KOPT-K1 (cell line): ENCODE data around the gene EPHB1.

Experiments
- H3K27ac ChIP-seq: fragments of 200-600 bp; sonication (generic); 2 replicates; pipeline ENCODE4 v1.5.1; 2016; ENCODE audit warnings: antibody characterized with exemption, mild to moderate bottlenecking, low read depth, low read length; ENCODE audit not compliant: poor library complexity, severe bottlenecking
- H3K36me3 ChIP-seq: fragments of 200-600 bp; sonication (generic); 2 replicates; pipeline ENCODE4 v1.5.1; 2017; ENCODE audit warnings: antibody characterized with exemption, mild to moderate bottlenecking, low read length, moderate library complexity; ENCODE audit not compliant: insufficient read depth
- H3K9me3 ChIP-seq: fragments of 200-600 bp; sonication (generic); 2 replicates; pipeline ENCODE4 v1.5.1; 2017; ENCODE audit warnings: antibody characterized with exemption, low read length, mild to moderate bottlenecking; ENCODE audit not compliant: insufficient read depth, poor library complexity, severe bottlenecking

EPHB1 gene

GRCh38 chr3:135141160-135141559 lies 346.1 kb downstream of the EPHB1 start:
- no peaks in the 10 kb centered on the region for H3K36me3 ChIP-seq
- no peaks in the 10 kb centered on the region for H3K9me3 ChIP-seq
- no peak overlapping the region for H3K27ac ChIP-seq

- H3K27ac ChIP-seq: no peak overlapping the region
- H3K9me3 ChIP-seq: no peaks in the 10 kb centered on the region
- no peaks in the 10 kb centered on the region for H3K36me3 ChIP-seq
These were observed 346.6 kb downstream of the EPHB1 start for GRCh38 chr3:135141672-135142071.

- Histone ChIP-seq H3K27ac (no peak overlapping the region), H3K9me3 (no peaks in the 10 kb centered on the region), H3K36me3 (no peaks in the 10 kb centered on the region)
These were observed 347.5 kb downstream of the EPHB1 start for GRCh38 chr3:135142530-135142929.

GRCh38 chr3:135143474-135143873 lies 348.4 kb downstream of the EPHB1 start:
- Histone ChIP-seq H3K9me3 (no peaks in the 10 kb centered on the region), H3K27ac (no peak overlapping the region), H3K36me3 (no peaks in the 10 kb centered on the region)

- H3K36me3 ChIP-seq: no peaks in the 10 kb centered on the region
These were observed 350.5 kb downstream of the EPHB1 start for GRCh38 chr3:135145581-135145980.

GRCh38 chr3:135147657-135148056 lies 352.6 kb downstream of the EPHB1 start:
- H3K36me3 ChIP-seq: no peaks in the 10 kb centered on the region

More at GRCh38 chr3:135145581-135145980, 350.5 kb downstream of the EPHB1 start:
- Histone ChIP-seq H3K27ac (no peak overlapping the region), H3K9me3 (no peaks in the 10 kb centered on the region)

GRCh38 chr3:135148398-135149020 lies 353.4 kb downstream of the EPHB1 start:
- Histone ChIP-seq H3K36me3 (no peaks in the 10 kb centered on the region), H3K27ac (no peak overlapping the region), H3K9me3 (no peaks in the 10 kb centered on the region)

More at GRCh38 chr3:135147657-135148056, 352.6 kb downstream of the EPHB1 start:
- no peaks in the 10 kb centered on the region for H3K9me3 ChIP-seq
- H3K27ac ChIP-seq: no peak overlapping the region

- Histone ChIP-seq H3K9me3 (no peaks in the 10 kb centered on the region), H3K27ac (no peak overlapping the region), H3K36me3 (no peaks in the 10 kb centered on the region)
These were observed 354.9 kb downstream of the EPHB1 start for GRCh38 chr3:135149707-135150681.

- no peak overlapping the region for H3K27ac ChIP-seq
- no peaks in the 10 kb centered on the region for H3K36me3 ChIP-seq
- no peaks in the 10 kb centered on the region for H3K9me3 ChIP-seq
These were observed 359.1 kb downstream of the EPHB1 start for GRCh38 chr3:135154186-135154585.

- Histone ChIP-seq H3K36me3 (no peaks in the 10 kb centered on the region), H3K27ac (no peak overlapping the region), H3K9me3 (no peaks in the 10 kb centered on the region)
These were observed 360.2 kb downstream of the EPHB1 start for GRCh38 chr3:135155228-135155627.

GRCh38 chr3:135155791-135156190 lies 360.7 kb downstream of the EPHB1 start:
- H3K27ac ChIP-seq: no peak overlapping the region
- H3K9me3 ChIP-seq: no peaks in the 10 kb centered on the region
- H3K36me3 ChIP-seq: no peaks in the 10 kb centered on the region

GRCh38 chr3:135157045-135157740 lies 362.1 kb downstream of the EPHB1 start:
- Histone ChIP-seq H3K27ac (no peak overlapping the region), H3K9me3 (no peaks in the 10 kb centered on the region), H3K36me3 (no peaks in the 10 kb centered on the region)

GRCh38 chr3:135158520-135158919 lies 363.5 kb downstream of the EPHB1 start:
- Histone ChIP-seq H3K36me3 (no peaks in the 10 kb centered on the region), H3K9me3 (no peaks in the 10 kb centered on the region)

GRCh38 chr3:135159681-135160247 lies 364.7 kb downstream of the EPHB1 start:
- Histone ChIP-seq H3K36me3 (no peaks in the 10 kb centered on the region), H3K9me3 (no peaks in the 10 kb centered on the region), H3K27ac (no peak overlapping the region)

More at GRCh38 chr3:135158520-135158919, 363.5 kb downstream of the EPHB1 start:
- no peak overlapping the region for H3K27ac ChIP-seq

GRCh38 chr3:135161425-135161824 lies 366.4 kb downstream of the EPHB1 start:
- Histone ChIP-seq H3K9me3 (no peaks in the 10 kb centered on the region), H3K36me3 (no peaks in the 10 kb centered on the region)

More at GRCh38 chr3:135161425-135161824, 366.4 kb downstream of the EPHB1 start:
- no peak overlapping the region for H3K27ac ChIP-seq
